GM23338 (cell line): ENCODE data around the gene MPZ. TPM values are rescaled to one million over a fixed set of nuclear protein-coding genes. Genes with fewer than 3 reads are reported as not detected.

Experiments
- ATAC-seq: fragments of 200-7000 bp; cut with Tn5 transposase; 3 replicates; pipeline ENCODE4 v1.9.1; 2020
- DNase-seq: peaks from one replicate; pipeline ENCODE4 v3.0.0-alpha.2; 2015; ENCODE audit warnings: low spot score
- H2AFZ ChIP-seq: fragments of 200-600 bp; sonication (generic); 2 replicates; pipeline ENCODE4 v1.8.0; 2016; ENCODE audit warnings: antibody characterized with exemption, mild to moderate bottlenecking, moderate library complexity
- H3F3A ChIP-seq: fragments of 200-600 bp; sonication (generic); replicated peaks from 2 replicates; pipeline ENCODE4 v1.8.0; 2017; ENCODE audit warnings: antibody characterized with exemption, mixed run types, low read depth
- H3K27ac ChIP-seq: fragments of 200-600 bp; sonication (generic); 2 replicates; pipeline ENCODE4 v1.6.1; 2016; ENCODE audit warnings: low read depth
- H3K27me3 ChIP-seq: fragments of 200-600 bp; sonication (generic); 2 replicates; pipeline ENCODE4 v1.8.0; 2016; ENCODE audit warnings: mild to moderate bottlenecking, mixed run types, moderate library complexity; ENCODE audit not compliant: insufficient read depth
- H3K36me3 ChIP-seq: fragments of 200-600 bp; sonication (generic); 2 replicates; pipeline ENCODE4 v1.8.0; 2016; ENCODE audit warnings: mild to moderate bottlenecking; ENCODE audit not compliant: insufficient read depth
- H3K4me1 ChIP-seq: fragments of 200-600 bp; sonication (generic); 2 replicates; pipeline ENCODE4 v1.8.0; 2016; ENCODE audit warnings: mild to moderate bottlenecking, moderate library complexity; ENCODE audit not compliant: insufficient read depth
- H3K4me2 ChIP-seq: fragments of 200-600 bp; sonication (generic); 2 replicates; pipeline ENCODE4 v1.7.1; 2017; ENCODE audit warnings: mixed run types
- H3K4me3 ChIP-seq: fragments of 200-600 bp; sonication (generic); 2 replicates; pipeline ENCODE4 v1.6.1; 2016; ENCODE audit warnings: mixed run types
- H3K79me2 ChIP-seq: fragments of 200-600 bp; sonication (generic); replicated peaks from 2 replicates; pipeline ENCODE4 v1.8.0; 2017; ENCODE audit warnings: mild to moderate bottlenecking; ENCODE audit not compliant: insufficient read depth
- H3K9me2 ChIP-seq: fragments of 200-600 bp; sonication (generic); 2 replicates; pipeline ENCODE4 v1.8.0; 2017; ENCODE audit not compliant: insufficient read depth
- H4K20me1 ChIP-seq: fragments of 200-600 bp; sonication (generic); replicated peaks from 2 replicates; pipeline ENCODE4 v1.8.0; 2017; ENCODE audit warnings: mild to moderate bottlenecking; ENCODE audit not compliant: insufficient read depth
- H3K27ac Mint-ChIP-seq: 2 replicates; pipeline ENCODE4 v1.8.0; 2020; ENCODE audit warnings: inconsistent platforms, mild to moderate bottlenecking, moderate library complexity, mixed read lengths
- H3K27me3 Mint-ChIP-seq: 3 replicates; pipeline ENCODE4 v1.8.0; 2022; ENCODE audit warnings: low read depth, mild to moderate bottlenecking, moderate library complexity, mixed read lengths, inconsistent platforms; ENCODE audit not compliant: insufficient read depth, poor library complexity
- H3K36me3 Mint-ChIP-seq: 3 replicates; pipeline ENCODE4 v1.8.0; 2021; ENCODE audit warnings: low read depth, mild to moderate bottlenecking, inconsistent platforms, moderate library complexity, mixed read lengths
- H3K4me1 Mint-ChIP-seq: 3 replicates; pipeline ENCODE4 v1.8.0; 2020; ENCODE audit warnings: mild to moderate bottlenecking, inconsistent platforms, mixed read lengths
- H3K4me3 Mint-ChIP-seq: 3 replicates; pipeline ENCODE4 v1.8.0; 2021; ENCODE audit warnings: moderate library complexity, mild to moderate bottlenecking, inconsistent platforms, mixed read lengths
- H3K9me3 Mint-ChIP-seq: 3 replicates; pipeline ENCODE4 v1.8.0; 2020; ENCODE audit warnings: moderate library complexity, mild to moderate bottlenecking, inconsistent platforms, mixed read lengths
- CREB1 ChIP-seq: fragments of 250-450 bp; sonication (Bioruptor Pico); IDR thresholded peaks from 2 replicates; pipeline ENCODE4 v1.5.0; 2020; ENCODE audit warnings: low read depth, mild to moderate bottlenecking, moderate library complexity
- EZH2 ChIP-seq: fragments of 200-600 bp; sonication (generic); IDR thresholded peaks from one replicate; pipeline ENCODE4 v1.8.0; 2017; ENCODE audit warnings: antibody characterized with exemption, mild to moderate bottlenecking, low read depth; ENCODE audit not compliant: unreplicated experiment
- POLR2AphosphoS5 ChIP-seq: IDR thresholded peaks from 2 replicates; pipeline ENCODE4 v1.6.1; 2016; ENCODE audit warnings: antibody characterized with exemption, low read depth
- STAT1 ChIP-seq: IDR thresholded peaks from one replicate; pipeline ENCODE4 v1.6.1; 2016; ENCODE audit warnings: antibody characterized with exemption; ENCODE audit not compliant: unreplicated experiment
- polyA plus RNA-seq: library from polyadenylated mRNA; unstranded; fragments of >200 nt; fragmentation: Nextera tagmentation; extraction: Ambion mirVana; gene quantifications from 2 replicates; pipeline ENCODE4 v1.2.1, GENCODE V29; 2016
- total RNA-seq: library from RNA; depleted of rRNA; stranded (reverse); fragments of >200 nt; shearing (Covaris generic); gene quantifications from 2 replicates; pipeline ENCODE4 v1.2.3, GENCODE V29; 2014
- TF ChIP-seq, protein P1 (sequence below): fragments of 250-450 bp; sonication (Bioruptor Pico); IDR thresholded peaks from 2 replicates; pipeline ENCODE4 v1.5.0; 2020; ENCODE audit warnings: mild to moderate bottlenecking, moderate library complexity
- TF ChIP-seq, protein P2 (sequence below): IDR thresholded peaks from 2 replicates; pipeline ENCODE4 v1.6.1; 2016; ENCODE audit warnings: antibody characterized with exemption
- TF ChIP-seq, protein P3 (sequence below): IDR thresholded peaks from one replicate; pipeline ENCODE4 v1.6.1; 2018; ENCODE audit warnings: antibody characterized with exemption; ENCODE audit not compliant: unreplicated experiment

MPZ gene
- total and polyA plus RNA-seq, 2 experiments from 2014 or later: 1.9 to 4.0 TPM

DNA sequence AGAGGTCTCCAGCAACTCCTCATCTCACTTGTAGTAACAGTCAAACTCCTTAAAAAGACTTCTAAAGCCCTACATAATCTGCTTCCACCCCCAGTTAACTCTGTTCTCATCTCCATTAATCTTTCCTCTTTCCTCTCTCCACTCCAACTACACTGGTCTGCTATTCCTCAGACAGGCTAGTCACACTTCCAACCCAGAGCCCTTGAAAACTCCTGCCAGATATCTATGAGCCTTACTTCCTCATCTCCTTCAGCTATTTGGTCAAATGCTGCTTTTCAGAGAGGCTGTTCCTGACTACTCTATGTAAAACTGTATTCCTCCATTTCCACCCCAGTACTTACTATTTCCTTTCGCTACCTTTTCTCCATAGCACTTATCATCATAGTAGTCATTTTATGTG, 26.8 kb downstream of the MPZ start:
- Histone ChIP-seq H3K79me2 (no peaks in the 10 kb centered on the region), H3K9me2 (no peaks in the 10 kb centered on the region), H4K20me1 (no peaks in the 10 kb centered on the region), H3K4me1 (0 out of 2 replicates have a peak, but pooled peaks cover 7% of the 10 kb centered on the region), H2AFZ (no peak overlapping the region), H3K27me3 (no peaks in the 10 kb centered on the region), H3K27ac (no peak overlapping the region), H3K36me3 (no peaks in the 10 kb centered on the region), H3F3A (0 out of 2 replicates have a peak, but pooled peaks cover 4% of the 10 kb centered on the region), H3K4me2 (no peak overlapping the region), H3K4me3 (no peak overlapping the region)
- H3K4me1 Mint-ChIP-seq: peaks cover 7% of the 10 kb centered on the region
- DNase-seq (no peak), ATAC-seq (no peak)
- H3K4me3 Mint-ChIP-seq: no peak overlapping the region
- no peak overlapping the region for H3K27ac Mint-ChIP-seq
- H3K36me3 Mint-ChIP-seq: peaks cover 6% of the 10 kb centered on the region
- peaks cover 9% of the 10 kb centered on the region; the same call in 2 of the 3 replicates for H3K9me3 Mint-ChIP-seq
- TF ChIP-seq STAT1 (no peak), CREB1 (no peak), POLR2AphosphoS5 (no peak), EZH2 (no peak)
- TF ChIP-seq, protein P1, sequence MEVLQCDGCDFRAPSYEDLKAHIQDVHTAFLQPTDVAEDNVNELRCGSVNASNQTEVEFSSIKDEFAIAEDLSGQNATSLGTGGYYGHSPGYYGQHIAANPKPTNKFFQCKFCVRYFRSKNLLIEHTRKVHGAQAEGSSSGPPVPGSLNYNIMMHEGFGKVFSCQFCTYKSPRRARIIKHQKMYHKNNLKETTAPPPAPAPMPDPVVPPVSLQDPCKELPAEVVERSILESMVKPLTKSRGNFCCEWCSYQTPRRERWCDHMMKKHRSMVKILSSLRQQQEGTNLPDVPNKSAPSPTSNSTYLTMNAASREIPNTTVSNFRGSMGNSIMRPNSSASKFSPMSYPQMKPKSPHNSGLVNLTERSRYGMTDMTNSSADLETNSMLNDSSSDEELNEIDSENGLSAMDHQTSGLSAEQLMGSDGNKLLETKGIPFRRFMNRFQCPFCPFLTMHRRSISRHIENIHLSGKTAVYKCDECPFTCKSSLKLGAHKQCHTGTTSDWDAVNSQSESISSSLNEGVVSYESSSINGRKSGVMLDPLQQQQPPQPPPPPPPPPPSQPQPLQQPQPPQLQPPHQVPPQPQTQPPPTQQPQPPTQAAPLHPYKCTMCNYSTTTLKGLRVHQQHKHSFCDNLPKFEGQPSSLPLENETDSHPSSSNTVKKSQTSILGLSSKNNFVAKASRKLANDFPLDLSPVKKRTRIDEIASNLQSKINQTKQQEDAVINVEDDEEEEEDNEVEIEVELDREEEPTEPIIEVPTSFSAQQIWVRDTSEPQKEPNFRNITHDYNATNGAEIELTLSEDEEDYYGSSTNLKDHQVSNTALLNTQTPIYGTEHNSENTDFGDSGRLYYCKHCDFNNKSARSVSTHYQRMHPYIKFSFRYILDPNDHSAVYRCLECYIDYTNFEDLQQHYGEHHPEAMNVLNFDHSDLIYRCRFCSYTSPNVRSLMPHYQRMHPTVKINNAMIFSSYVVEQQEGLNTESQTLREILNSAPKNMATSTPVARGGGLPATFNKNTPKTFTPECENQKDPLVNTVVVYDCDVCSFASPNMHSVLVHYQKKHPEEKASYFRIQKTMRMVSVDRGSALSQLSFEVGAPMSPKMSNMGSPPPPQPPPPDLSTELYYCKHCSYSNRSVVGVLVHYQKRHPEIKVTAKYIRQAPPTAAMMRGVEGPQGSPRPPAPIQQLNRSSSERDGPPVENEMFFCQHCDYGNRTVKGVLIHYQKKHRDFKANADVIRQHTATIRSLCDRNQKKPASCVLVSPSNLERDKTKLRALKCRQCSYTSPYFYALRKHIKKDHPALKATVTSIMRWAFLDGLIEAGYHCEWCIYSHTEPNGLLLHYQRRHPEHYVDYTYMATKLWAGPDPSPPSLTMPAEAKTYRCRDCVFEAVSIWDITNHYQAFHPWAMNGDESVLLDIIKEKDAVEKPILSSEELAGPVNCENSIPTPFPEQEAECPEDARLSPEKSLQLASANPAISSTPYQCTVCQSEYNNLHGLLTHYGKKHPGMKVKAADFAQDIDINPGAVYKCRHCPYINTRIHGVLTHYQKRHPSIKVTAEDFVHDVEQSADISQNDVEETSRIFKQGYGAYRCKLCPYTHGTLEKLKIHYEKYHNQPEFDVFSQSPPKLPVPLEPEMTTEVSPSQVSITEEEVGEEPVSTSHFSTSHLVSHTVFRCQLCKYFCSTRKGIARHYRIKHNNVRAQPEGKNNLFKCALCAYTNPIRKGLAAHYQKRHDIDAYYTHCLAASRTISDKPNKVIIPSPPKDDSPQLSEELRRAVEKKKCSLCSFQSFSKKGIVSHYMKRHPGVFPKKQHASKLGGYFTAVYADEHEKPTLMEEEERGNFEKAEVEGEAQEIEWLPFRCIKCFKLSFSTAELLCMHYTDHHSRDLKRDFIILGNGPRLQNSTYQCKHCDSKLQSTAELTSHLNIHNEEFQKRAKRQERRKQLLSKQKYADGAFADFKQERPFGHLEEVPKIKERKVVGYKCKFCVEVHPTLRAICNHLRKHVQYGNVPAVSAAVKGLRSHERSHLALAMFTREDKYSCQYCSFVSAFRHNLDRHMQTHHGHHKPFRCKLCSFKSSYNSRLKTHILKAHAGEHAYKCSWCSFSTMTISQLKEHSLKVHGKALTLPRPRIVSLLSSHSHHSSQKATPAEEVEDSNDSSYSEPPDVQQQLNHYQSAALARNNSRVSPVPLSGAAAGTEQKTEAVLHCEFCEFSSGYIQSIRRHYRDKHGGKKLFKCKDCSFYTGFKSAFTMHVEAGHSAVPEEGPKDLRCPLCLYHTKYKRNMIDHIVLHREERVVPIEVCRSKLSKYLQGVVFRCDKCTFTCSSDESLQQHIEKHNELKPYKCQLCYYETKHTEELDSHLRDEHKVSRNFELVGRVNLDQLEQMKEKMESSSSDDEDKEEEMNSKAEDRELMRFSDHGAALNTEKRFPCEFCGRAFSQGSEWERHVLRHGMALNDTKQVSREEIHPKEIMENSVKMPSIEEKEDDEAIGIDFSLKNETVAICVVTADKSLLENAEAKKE (CRISPR knock-in tag): no peak
- TF ChIP-seq, protein P2, sequence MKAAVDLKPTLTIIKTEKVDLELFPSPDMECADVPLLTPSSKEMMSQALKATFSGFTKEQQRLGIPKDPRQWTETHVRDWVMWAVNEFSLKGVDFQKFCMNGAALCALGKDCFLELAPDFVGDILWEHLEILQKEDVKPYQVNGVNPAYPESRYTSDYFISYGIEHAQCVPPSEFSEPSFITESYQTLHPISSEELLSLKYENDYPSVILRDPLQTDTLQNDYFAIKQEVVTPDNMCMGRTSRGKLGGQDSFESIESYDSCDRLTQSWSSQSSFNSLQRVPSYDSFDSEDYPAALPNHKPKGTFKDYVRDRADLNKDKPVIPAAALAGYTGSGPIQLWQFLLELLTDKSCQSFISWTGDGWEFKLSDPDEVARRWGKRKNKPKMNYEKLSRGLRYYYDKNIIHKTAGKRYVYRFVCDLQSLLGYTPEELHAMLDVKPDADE: no peak
- TF ChIP-seq, protein P3, sequence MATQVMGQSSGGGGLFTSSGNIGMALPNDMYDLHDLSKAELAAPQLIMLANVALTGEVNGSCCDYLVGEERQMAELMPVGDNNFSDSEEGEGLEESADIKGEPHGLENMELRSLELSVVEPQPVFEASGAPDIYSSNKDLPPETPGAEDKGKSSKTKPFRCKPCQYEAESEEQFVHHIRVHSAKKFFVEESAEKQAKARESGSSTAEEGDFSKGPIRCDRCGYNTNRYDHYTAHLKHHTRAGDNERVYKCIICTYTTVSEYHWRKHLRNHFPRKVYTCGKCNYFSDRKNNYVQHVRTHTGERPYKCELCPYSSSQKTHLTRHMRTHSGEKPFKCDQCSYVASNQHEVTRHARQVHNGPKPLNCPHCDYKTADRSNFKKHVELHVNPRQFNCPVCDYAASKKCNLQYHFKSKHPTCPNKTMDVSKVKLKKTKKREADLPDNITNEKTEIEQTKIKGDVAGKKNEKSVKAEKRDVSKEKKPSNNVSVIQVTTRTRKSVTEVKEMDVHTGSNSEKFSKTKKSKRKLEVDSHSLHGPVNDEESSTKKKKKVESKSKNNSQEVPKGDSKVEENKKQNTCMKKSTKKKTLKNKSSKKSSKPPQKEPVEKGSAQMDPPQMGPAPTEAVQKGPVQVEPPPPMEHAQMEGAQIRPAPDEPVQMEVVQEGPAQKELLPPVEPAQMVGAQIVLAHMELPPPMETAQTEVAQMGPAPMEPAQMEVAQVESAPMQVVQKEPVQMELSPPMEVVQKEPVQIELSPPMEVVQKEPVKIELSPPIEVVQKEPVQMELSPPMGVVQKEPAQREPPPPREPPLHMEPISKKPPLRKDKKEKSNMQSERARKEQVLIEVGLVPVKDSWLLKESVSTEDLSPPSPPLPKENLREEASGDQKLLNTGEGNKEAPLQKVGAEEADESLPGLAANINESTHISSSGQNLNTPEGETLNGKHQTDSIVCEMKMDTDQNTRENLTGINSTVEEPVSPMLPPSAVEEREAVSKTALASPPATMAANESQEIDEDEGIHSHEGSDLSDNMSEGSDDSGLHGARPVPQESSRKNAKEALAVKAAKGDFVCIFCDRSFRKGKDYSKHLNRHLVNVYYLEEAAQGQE: no peak
- H3K27me3 Mint-ChIP-seq: peaks cover 4% of the 10 kb centered on the region
